HL-60 (cell line): ENCODE measurements around the gene ANKZF1.

Experiments used
- DNase-seq, 2 experiments: peaks; one replicate each; pipeline ENCODE4 v3.0.0-alpha.2; 2010 to 2020; ENCODE audit warnings: low read depth in 1 of 2, low spot score in 1 of 2
- H3K27ac ChIP-seq: fragments of 250-450 bp; sonication (Bioruptor Pico); replicated peaks from 2 replicates; pipeline ENCODE4 v1.5.1; 2020; ENCODE audit warnings: mild to moderate bottlenecking, moderate library complexity
- H3K27me3 ChIP-seq: fragments of 250-450 bp; sonication (Bioruptor Pico); 2 replicates; pipeline ENCODE4 v1.5.1; 2021; ENCODE audit warnings: mild to moderate bottlenecking, moderate library complexity; ENCODE audit not compliant: insufficient read depth, poor library complexity, severe bottlenecking
- H3K4me3 ChIP-seq: replicated peaks from 2 replicates; pipeline ENCODE4 v1.5.1; 2011; ENCODE audit warnings: mild to moderate bottlenecking, control low read depth, low read length; ENCODE audit not compliant: insufficient read depth
- GABPA ChIP-seq: IDR thresholded peaks from 2 replicates; pipeline ENCODE4 v1.6.1; 2012; ENCODE audit warnings: low read depth
- POLR2AphosphoS5 ChIP-seq: IDR thresholded peaks from 2 replicates; pipeline ENCODE4 v1.6.1; 2012; ENCODE audit warnings: low read depth
- SPI1 ChIP-seq: IDR thresholded peaks from 2 replicates; pipeline ENCODE4 v1.6.1; 2012; ENCODE audit warnings: low read depth, mild to moderate bottlenecking, borderline replicate concordance
- TF ChIP-seq, protein P1 (sequence below): IDR thresholded peaks from one replicate; pipeline ENCODE4 v1.5.1; 2011; ENCODE audit warnings: low read length, control low read depth, inconsistent platforms; ENCODE audit not compliant: insufficient read depth
- TF ChIP-seq, protein P2 (sequence below): IDR thresholded peaks from 2 replicates; pipeline ENCODE4 v1.6.1; 2012; ENCODE audit warnings: low read depth; ENCODE audit not compliant: insufficient replicate concordance

The ANKZF1 gene

DNA sequence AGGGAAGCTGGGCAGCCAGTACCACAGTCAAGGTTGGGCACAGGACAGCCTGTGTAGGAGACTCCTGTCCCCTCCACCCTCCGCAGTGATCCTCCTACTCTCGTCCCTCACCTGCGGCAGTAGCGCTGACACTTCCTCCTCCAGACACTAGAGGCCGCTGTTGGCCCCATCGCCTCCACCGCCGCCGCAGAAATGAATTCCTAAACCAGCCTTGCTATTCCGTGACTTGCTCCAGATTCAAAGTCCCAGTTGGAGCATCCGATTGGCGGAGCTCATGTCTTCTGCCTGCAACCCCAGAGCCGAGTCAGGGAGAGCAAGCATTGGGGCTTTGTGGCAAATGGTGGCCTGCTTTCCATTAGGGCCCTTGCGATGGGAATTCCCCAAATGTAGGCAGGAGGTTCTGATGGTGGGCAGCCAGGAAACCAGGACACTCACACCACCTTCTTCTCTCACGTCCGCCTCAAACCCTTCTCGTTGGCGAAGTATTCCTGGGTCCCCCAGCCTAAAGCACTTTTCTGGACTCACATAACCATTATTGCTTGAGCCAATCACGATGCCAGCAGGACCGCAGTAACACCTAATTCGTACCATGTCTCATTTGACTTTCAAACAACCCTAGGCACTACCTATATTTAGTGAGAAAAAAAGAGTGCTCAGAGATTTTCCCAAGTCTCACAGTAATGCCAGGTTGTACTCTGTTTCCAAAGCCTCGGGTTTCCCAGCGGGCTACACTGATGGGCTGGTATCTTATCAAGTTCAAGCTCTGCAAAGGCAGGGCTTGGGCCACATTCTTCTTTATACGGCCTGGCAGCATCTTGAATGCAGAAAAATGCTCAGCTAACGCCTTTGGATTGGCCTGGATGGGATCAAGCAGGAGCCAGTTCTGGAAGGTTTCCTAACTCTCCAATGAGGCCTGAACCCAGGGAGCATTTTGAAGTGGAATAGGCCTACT, 48.4 kb downstream of the ANKZF1 start:
- no peak overlapping the region for H3K4me3 ChIP-seq
- H3K27ac ChIP-seq, result no peak overlapping the region

DNA sequence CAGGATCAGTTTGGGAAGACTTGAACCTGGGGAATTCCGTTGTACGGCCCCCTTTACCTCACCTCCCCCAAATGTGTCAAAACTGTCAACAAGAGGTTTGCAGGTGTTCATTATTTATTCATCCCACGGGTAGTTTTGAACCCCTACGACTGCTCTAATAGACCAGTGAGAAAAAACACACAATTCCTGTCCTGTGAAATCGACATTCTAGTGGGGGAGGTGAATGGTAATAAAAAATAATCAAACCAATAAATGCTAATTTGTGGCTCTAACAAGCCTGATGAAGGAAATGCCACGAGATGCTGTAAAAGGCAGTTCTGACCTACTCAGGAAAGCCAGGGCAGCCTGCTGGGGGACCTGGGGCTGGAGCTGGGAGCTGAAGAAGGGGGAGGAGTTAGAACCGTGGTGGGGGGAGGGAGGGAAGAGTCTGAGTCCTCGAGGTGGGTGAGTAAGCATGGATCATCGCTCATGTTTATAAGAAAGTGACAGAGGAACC, 49.1 kb downstream of the ANKZF1 start:
- no peak for DNase-seq
- TF ChIP-seq POLR2AphosphoS5 (no peak), GABPA (no peak), SPI1 (no peak)
- TF ChIP-seq, protein P1, sequence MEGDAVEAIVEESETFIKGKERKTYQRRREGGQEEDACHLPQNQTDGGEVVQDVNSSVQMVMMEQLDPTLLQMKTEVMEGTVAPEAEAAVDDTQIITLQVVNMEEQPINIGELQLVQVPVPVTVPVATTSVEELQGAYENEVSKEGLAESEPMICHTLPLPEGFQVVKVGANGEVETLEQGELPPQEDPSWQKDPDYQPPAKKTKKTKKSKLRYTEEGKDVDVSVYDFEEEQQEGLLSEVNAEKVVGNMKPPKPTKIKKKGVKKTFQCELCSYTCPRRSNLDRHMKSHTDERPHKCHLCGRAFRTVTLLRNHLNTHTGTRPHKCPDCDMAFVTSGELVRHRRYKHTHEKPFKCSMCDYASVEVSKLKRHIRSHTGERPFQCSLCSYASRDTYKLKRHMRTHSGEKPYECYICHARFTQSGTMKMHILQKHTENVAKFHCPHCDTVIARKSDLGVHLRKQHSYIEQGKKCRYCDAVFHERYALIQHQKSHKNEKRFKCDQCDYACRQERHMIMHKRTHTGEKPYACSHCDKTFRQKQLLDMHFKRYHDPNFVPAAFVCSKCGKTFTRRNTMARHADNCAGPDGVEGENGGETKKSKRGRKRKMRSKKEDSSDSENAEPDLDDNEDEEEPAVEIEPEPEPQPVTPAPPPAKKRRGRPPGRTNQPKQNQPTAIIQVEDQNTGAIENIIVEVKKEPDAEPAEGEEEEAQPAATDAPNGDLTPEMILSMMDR, result no peak
- TF ChIP-seq, protein P2, sequence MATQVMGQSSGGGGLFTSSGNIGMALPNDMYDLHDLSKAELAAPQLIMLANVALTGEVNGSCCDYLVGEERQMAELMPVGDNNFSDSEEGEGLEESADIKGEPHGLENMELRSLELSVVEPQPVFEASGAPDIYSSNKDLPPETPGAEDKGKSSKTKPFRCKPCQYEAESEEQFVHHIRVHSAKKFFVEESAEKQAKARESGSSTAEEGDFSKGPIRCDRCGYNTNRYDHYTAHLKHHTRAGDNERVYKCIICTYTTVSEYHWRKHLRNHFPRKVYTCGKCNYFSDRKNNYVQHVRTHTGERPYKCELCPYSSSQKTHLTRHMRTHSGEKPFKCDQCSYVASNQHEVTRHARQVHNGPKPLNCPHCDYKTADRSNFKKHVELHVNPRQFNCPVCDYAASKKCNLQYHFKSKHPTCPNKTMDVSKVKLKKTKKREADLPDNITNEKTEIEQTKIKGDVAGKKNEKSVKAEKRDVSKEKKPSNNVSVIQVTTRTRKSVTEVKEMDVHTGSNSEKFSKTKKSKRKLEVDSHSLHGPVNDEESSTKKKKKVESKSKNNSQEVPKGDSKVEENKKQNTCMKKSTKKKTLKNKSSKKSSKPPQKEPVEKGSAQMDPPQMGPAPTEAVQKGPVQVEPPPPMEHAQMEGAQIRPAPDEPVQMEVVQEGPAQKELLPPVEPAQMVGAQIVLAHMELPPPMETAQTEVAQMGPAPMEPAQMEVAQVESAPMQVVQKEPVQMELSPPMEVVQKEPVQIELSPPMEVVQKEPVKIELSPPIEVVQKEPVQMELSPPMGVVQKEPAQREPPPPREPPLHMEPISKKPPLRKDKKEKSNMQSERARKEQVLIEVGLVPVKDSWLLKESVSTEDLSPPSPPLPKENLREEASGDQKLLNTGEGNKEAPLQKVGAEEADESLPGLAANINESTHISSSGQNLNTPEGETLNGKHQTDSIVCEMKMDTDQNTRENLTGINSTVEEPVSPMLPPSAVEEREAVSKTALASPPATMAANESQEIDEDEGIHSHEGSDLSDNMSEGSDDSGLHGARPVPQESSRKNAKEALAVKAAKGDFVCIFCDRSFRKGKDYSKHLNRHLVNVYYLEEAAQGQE, result no peak
- Histone ChIP-seq H3K4me3 (peak overlapping the region; percentile 47), H3K27me3 (no peaks in the 10 kb centered on the region), H3K27ac (no peak overlapping the region)

More for the DNA sequence above, 48.4 kb downstream of the ANKZF1 start:
- TF ChIP-seq POLR2AphosphoS5 (no peak), SPI1 (peak; percentile 59; the same call in 1 of the 2 replicates), GABPA (no peak)
- TF ChIP-seq, protein P1, result peak; percentile 97
- TF ChIP-seq, protein P2, result no peak
- peak; percentile 39 to 61 for DNase-seq
- H3K27me3 ChIP-seq, result no peaks in the 10 kb centered on the region

DNA sequence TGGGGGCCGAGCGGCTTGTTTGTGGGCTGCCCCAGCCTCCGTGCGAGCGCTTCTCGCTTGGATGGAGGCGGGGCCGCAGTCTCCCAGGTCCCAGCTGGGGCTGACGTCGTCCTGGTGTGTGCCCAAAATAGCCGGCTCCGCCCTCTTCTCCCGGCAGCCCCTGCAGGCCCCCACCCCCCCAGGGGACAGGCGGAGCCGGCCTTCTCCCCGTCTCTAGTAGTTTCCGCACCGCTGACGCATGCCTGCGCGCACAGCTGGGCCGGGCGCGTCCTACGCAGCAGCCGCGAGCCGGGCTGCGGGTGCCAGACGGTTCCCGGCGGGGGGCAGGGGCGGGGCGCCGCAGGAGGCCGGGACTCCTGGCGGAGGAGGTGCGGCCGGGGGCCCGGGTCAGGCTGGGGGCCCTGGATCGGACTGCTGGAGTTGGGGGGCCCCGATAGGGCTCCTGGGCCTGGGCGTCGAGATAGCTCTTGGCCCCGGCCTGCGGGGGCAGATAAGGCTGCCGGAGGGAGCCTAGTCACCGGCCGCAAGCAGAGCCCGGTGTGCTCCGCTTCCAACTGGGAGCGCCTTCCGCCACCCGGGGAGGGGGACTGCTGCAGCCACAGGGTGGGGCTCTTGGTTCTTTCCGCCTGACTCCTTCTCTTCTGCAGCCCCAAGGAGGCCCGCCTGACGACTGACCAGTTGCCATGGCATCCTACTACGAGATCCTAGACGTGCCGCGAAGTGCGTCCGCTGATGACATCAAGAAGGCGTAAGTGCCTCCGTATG, 49.7 kb downstream of the ANKZF1 start, which contains the start of gene DNAJB2:
DNAJB2 (plus strand) TSS at position 216 of the 765 bp plus-strand sequence; CDS start at position 684, 468 bp downstream.
- TF ChIP-seq POLR2AphosphoS5 (peak; percentile 54; the same call in 1 of the 2 replicates), GABPA (no peak), SPI1 (peak; percentile 27; the same call in 1 of the 2 replicates)
- TF ChIP-seq, protein P2, result no peak
- TF ChIP-seq, protein P1, result no peak
- peak; percentile 95 to 98 for DNase-seq
- H3K4me3 ChIP-seq, result peak within 1 kb of the TSS; percentile 47
- peak within 1 kb of the TSS; percentile 64 for H3K27ac ChIP-seq
- no peaks in the 10 kb centered on the region for H3K27me3 ChIP-seq
